ENCODE results near the gene FAM9C. TPM values are rescaled to one million over a fixed set of nuclear protein-coding genes. Genes with fewer than 3 reads are reported as not detected.

The FAM9C gene
- total and polyA plus RNA-seq, 9 of the 15 experiments (the other 6 are each of a cell fraction or from before 2014, with no cell fraction given) = not detected

DNA sequence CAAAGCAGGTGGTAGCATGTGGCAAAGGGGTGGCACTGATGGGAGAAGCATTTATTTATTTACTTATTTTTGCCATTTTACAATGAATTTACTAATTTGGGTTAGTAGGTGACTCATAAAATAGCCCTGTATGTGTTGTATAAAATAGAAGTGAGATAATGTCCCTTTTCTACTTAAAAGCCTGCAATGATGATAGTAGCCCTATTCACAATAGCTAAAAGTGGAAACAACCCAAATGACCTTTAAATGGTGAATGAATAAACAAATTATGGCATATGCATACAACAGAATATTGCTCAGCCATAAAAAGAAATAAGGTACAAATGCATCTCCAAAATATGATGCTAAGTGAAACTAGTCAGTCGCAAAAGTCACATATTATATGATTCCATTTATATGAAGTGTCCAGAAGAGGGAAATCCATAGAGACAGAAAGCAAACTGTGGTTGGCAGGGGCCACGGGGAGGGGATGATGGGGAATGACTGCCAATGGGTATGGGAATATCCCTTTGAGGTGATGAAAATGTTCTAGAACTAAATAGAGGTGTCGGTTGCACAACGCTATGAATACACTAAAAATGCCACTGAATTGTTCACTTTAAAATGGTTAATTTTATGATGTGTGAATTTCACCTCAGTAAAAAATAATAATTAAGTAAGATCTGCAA is 35.8 kb upstream of the FAM9C start (continued):
- TF ChIP-seq, protein P1, sequence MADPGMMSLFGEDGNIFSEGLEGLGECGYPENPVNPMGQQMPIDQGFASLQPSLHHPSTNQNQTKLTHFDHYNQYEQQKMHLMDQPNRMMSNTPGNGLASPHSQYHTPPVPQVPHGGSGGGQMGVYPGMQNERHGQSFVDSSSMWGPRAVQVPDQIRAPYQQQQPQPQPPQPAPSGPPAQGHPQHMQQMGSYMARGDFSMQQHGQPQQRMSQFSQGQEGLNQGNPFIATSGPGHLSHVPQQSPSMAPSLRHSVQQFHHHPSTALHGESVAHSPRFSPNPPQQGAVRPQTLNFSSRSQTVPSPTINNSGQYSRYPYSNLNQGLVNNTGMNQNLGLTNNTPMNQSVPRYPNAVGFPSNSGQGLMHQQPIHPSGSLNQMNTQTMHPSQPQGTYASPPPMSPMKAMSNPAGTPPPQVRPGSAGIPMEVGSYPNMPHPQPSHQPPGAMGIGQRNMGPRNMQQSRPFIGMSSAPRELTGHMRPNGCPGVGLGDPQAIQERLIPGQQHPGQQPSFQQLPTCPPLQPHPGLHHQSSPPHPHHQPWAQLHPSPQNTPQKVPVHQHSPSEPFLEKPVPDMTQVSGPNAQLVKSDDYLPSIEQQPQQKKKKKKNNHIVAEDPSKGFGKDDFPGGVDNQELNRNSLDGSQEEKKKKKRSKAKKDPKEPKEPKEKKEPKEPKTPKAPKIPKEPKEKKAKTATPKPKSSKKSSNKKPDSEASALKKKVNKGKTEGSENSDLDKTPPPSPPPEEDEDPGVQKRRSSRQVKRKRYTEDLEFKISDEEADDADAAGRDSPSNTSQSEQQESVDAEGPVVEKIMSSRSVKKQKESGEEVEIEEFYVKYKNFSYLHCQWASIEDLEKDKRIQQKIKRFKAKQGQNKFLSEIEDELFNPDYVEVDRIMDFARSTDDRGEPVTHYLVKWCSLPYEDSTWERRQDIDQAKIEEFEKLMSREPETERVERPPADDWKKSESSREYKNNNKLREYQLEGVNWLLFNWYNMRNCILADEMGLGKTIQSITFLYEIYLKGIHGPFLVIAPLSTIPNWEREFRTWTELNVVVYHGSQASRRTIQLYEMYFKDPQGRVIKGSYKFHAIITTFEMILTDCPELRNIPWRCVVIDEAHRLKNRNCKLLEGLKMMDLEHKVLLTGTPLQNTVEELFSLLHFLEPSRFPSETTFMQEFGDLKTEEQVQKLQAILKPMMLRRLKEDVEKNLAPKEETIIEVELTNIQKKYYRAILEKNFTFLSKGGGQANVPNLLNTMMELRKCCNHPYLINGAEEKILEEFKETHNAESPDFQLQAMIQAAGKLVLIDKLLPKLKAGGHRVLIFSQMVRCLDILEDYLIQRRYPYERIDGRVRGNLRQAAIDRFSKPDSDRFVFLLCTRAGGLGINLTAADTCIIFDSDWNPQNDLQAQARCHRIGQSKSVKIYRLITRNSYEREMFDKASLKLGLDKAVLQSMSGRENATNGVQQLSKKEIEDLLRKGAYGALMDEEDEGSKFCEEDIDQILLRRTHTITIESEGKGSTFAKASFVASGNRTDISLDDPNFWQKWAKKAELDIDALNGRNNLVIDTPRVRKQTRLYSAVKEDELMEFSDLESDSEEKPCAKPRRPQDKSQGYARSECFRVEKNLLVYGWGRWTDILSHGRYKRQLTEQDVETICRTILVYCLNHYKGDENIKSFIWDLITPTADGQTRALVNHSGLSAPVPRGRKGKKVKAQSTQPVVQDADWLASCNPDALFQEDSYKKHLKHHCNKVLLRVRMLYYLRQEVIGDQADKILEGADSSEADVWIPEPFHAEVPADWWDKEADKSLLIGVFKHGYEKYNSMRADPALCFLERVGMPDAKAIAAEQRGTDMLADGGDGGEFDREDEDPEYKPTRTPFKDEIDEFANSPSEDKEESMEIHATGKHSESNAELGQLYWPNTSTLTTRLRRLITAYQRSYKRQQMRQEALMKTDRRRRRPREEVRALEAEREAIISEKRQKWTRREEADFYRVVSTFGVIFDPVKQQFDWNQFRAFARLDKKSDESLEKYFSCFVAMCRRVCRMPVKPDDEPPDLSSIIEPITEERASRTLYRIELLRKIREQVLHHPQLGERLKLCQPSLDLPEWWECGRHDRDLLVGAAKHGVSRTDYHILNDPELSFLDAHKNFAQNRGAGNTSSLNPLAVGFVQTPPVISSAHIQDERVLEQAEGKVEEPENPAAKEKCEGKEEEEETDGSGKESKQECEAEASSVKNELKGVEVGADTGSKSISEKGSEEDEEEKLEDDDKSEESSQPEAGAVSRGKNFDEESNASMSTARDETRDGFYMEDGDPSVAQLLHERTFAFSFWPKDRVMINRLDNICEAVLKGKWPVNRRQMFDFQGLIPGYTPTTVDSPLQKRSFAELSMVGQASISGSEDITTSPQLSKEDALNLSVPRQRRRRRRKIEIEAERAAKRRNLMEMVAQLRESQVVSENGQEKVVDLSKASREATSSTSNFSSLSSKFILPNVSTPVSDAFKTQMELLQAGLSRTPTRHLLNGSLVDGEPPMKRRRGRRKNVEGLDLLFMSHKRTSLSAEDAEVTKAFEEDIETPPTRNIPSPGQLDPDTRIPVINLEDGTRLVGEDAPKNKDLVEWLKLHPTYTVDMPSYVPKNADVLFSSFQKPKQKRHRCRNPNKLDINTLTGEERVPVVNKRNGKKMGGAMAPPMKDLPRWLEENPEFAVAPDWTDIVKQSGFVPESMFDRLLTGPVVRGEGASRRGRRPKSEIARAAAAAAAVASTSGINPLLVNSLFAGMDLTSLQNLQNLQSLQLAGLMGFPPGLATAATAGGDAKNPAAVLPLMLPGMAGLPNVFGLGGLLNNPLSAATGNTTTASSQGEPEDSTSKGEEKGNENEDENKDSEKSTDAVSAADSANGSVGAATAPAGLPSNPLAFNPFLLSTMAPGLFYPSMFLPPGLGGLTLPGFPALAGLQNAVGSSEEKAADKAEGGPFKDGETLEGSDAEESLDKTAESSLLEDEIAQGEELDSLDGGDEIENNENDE (IDR thresholded peaks at IDR 0.05; ENCODE audit: low read depth, low read length) = no peak
- no peak for TF ChIP-seq ZNF263 (CRISPR knock-in tag; IDR thresholded peaks at IDR 0.05; ENCODE audit: borderline replicate concordance)
- TF ChIP-seq ZNF197 (CRISPR knock-in tag; IDR thresholded peaks at IDR 0.05; ENCODE audit: low read depth) = no peak
- TF ChIP-seq, protein P2, sequence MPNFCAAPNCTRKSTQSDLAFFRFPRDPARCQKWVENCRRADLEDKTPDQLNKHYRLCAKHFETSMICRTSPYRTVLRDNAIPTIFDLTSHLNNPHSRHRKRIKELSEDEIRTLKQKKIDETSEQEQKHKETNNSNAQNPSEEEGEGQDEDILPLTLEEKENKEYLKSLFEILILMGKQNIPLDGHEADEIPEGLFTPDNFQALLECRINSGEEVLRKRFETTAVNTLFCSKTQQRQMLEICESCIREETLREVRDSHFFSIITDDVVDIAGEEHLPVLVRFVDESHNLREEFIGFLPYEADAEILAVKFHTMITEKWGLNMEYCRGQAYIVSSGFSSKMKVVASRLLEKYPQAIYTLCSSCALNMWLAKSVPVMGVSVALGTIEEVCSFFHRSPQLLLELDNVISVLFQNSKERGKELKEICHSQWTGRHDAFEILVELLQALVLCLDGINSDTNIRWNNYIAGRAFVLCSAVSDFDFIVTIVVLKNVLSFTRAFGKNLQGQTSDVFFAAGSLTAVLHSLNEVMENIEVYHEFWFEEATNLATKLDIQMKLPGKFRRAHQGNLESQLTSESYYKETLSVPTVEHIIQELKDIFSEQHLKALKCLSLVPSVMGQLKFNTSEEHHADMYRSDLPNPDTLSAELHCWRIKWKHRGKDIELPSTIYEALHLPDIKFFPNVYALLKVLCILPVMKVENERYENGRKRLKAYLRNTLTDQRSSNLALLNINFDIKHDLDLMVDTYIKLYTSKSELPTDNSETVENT (CRISPR knock-in tag; IDR thresholded peaks at IDR 0.05) = no peak
- no peak for TF ChIP-seq ZNF311 (CRISPR knock-in tag; IDR thresholded peaks at IDR 0.05)
- no peak for TF ChIP-seq TGIF2 (CRISPR knock-in tag; IDR thresholded peaks at IDR 0.05)
- no peak for TF ChIP-seq RBM39 (optimal IDR thresholded peaks at IDR 0.05; ENCODE audit: low read depth, low read length)
- TF ChIP-seq ETV5 (CRISPR knock-in tag; IDR thresholded peaks at IDR 0.05; ENCODE audit: low read depth) = no peak
- TF ChIP-seq SREBF2 (CRISPR knock-in tag; IDR thresholded peaks at IDR 0.05) = no peak
- TF ChIP-seq, protein P3, sequence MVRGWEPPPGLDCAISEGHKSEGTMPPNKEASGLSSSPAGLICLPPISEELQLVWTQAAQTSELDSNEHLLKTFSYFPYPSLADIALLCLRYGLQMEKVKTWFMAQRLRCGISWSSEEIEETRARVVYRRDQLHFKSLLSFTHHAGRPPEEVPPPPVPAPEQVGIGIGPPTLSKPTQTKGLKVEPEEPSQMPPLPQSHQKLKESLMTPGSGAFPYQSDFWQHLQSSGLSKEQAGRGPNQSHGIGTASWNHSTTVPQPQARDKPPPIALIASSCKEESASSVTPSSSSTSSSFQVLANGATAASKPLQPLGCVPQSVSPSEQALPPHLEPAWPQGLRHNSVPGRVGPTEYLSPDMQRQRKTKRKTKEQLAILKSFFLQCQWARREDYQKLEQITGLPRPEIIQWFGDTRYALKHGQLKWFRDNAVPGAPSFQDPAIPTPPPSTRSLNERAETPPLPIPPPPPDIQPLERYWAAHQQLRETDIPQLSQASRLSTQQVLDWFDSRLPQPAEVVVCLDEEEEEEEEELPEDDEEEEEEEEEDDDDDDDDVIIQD (CRISPR knock-in tag; IDR thresholded peaks at IDR 0.05) = no peak
- no peak for TF ChIP-seq ZNF445 (CRISPR knock-in tag; IDR thresholded peaks at IDR 0.05; ENCODE audit: low read depth)
